HG03460 (cell line): Measurements from ENCODE around the gene MGAT5B.
"Not testable (repeated sequence)": the region's sequence is repeated elsewhere in the genome, so short reads cannot be mapped to it uniquely, and the experiment has no call there.

Experiments used
- ATAC-seq: cut with Tn5 transposase; IDR thresholded peaks from one replicate; pipeline ENCODE4 v1.9.1; 2021; ENCODE audit not compliant: unreplicated experiment

MGAT5B gene

DNA sequence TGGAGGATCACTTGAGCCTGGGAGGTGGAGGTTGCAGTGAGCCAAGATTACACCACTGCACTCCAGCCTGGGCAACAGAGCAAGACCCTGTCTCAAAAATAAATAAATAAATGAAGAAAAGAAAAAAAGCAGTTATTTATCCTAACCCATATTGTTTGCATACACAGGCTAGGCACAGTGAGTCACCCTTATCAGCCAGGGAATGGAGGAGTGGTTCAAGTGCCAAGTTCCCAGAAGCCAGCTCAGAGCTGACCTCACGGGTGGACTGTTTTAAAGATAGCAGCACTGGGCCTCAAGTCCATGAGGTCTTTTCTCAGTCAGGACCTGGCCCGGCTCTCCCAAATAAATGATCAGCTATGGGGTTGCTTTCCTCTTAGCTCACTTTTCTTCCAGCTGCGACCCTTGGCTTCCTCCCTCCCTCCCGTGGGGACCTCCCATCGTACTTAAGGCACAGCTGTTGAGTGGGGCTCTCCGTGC, 22.6 kb upstream of the MGAT5B start:
- ATAC-seq: no peak

DNA sequence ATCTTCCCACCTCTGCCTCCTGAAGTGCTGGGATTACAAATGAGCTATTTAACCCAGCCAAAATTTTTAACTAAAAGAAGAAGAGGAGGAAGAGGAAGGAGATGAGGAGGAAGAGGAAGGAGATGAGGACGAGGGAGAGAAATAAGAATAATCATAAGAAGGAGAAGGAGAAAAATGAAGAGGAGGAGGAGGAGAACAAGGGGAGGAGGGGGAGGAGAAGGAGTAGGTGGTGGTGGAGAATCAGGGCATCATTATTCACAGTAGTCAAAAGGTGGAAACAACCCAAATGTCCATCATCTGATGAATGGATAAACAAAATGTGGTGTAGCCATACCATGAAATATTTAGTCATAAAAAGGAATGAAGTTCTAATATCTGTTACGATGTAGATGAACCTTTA, 21.2 kb upstream of the MGAT5B start:
- no peak for ATAC-seq

DNA sequence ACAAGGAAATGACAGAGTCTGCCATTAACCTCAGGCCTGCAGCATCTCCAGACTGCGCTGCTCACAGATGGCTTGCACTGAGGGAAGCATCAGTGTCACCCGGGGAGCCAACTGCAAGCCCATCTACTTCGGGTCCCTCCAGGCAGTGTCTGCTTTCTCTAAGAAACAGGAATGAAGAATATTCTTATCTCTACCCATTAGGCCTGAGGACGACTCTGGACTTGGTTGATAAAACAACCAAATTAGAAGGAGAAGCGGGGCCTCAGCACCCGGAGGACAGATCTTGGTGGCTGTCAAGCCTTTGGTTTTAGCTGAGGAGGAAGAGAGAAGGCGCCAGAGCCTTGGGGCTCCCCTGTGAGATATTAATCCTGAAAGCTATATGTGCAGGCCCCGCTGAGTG, 19.5 kb upstream of the MGAT5B start:
- ATAC-seq: no peak

DNA sequence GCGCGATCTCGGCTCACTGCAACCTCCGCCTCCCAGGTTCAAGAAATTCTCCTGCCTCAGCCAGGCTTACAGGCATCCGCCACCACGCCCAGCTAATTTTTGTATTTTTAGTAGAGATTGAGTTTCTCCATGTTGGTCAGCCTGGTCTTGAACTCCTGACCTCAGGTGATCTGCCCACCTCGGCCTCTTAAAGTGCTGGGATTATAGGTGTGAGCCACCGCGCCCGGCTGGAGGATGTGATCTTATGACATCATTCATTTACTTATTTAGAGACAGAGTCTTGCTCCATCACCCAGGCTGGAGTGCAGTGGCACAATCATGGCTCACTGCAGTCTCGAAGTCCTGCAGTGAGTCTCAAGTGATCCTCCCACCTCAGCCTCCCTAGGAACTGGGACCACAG, 19.0 kb upstream of the MGAT5B start:
- ATAC-seq: not testable (repeated sequence)

DNA sequence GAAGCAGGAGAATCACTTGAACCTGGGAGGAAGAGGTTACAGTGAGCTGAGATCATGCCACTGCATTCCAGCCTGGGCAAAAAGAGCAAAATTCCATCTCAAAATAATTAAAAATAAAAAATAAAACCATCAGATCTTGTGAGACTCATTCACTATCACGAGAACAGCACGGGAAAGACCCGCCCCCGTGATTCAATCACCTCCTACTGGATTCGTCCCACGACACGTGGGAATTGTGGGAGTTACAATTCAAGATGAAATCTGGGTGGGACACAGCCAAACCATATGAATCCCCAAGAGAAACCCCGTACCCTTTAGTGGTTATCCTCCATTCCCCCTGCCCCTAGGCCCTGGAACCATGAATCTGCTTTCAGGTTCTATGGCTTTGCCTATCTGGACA, 15.4 kb upstream of the MGAT5B start:
- ATAC-seq: no peak

DNA sequence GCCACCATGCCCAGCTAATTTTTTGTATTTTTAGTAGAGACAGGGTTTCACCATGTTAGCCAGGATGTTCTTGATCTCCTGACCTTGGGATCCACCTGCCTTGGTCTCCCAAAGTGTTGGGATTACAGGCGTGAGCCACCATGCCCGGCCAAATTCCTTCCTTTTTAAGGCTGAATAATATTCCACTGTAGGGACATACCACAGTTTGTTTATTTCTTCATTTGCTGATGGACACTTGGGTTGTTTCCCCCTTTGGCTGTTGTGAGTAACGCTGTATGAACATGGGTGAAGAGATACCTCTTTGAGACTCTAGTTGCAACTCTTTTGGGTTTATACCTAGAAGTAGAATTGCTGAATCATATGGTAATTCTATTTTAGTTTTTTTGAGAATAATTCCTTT, 13.1 kb upstream of the MGAT5B start:
- no peak for ATAC-seq

DNA sequence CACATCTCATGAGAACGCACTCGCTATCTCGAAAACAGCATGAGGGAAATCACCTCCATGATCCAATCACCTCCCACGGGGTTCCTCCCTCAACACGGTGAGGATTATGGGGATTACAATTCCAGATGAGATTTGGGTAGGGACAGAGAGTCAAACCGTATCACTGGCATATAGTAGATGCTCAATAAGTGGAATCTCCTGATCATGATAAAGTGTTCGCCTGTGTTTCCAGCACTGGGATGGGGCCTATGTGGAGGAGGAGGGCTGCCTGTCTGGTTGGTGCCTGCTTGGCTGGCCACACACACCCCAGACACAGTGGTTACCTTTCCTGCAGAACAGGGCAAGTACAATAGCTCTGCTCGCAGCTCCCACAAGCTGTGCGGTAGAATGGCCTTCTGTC, 6.1 kb upstream of the MGAT5B start:
- ATAC-seq: no peak

DNA sequence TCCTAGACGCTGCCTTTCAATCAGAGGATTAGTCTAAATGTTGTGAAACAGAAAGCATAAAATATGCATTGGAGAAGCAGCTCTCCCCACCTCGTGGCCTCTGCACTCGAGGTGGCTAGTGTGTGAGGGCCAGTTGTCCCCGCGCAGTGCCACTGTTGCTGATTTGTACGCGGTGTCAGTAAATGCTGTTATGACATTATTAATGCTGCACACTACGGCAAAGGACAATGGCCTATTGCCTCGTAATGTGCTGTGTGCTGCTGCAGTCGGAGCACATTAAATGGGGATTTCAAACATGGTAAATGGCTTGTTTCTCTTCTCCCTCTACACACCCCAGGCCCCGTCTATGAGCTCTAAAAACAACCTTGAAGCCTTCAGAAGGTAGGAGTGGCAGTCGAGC, 5.7 kb upstream of the MGAT5B start:
- ATAC-seq: no peak

DNA sequence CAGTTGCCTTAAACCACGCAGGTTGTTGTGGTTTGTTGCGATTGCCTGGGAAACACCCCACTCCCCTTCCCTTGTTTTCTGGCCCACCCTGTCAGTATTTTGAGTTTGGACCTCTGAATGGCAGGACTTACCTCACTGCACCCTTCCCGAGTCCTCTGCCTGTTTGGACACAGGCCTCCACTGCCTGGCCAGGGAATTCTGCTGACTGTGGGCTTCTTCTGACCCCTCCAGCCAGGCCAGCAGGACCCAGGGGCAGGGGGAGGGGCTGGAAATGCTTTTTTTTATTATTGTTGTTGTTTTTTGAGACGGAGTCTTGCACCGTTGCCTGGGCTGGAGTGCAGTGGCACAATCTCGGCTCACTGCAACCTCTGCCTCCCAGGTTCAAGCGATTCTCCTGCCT, 4.2 kb upstream of the MGAT5B start:
- ATAC-seq: no peak

DNA sequence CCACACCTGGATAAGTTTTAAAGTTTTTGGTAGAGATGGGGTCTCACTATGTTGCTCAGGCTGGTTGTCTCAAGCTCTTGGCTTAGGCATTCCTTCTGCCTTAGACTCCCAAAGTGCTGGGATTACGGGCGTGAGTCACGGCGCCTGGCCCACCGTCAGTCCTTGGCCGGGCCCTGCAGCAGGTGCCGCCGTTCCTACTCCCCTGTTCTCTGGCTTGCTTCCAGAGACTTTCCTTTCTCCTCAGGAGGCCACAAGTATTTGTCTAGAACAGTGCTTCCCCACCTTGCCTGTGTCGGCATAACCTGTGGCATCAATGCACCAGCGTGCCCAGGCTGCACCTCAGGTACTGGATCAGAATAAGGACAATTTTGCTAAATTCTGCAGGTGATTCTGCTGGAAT, 3.0 kb upstream of the MGAT5B start:
- ATAC-seq: no peak

DNA sequence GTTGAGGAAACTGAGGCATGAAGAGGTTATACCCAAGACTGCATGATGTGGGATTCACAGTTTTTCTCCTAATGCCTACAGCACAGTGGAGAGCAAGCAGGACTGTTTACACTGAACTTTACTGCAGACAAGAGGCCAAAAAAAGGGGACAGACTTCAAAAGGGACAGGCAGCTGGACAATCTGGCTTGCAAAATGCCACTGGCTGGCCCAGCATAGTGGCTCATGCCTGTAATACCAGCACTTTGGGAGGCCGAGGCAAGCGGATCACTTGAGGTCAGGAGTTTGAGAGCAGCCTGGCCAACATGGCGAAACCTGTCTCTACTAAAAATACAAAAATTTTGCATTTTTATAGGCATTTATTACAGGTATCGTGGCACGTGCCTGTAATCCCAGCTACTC, 2.0 kb upstream of the MGAT5B start:
- no peak for ATAC-seq

DNA sequence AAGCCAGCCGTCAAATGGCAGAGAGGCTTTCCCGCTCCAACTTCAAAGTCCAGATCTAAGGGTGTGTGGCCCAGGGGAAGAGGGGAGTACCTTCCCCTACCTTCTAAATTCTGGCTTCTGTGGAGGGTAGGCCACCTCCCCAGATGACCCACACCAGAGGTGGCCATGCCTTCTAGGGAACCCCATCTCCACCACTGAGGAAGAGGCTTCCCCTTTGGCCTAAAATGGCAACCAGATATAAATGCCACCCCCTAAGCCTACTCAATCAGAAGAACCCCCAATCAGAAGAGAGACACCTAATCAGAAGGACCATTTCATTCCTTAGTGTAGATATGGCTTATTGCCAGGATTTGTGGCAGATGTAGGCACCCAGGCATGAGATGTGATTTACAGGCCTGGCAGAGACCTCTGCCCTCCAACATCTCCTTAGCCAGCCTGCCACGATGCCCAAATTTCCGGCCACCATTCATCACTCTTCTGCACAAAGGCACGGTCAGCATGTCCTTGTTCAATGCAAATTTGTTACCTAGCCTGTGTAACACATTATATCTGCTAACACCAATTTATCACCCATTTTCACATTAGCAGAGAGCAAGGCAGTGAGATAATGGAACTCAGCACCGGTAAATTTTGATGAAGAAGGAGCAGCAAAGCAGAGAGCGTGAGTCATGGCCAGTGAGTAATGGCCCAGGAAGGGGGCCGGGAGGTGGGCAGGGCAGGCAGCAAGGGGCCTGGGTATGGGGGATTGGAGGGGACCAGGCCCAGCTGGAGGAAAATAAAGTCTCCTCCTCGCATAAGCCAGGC, 1.2 kb upstream of the MGAT5B start:
- no peak for ATAC-seq

DNA sequence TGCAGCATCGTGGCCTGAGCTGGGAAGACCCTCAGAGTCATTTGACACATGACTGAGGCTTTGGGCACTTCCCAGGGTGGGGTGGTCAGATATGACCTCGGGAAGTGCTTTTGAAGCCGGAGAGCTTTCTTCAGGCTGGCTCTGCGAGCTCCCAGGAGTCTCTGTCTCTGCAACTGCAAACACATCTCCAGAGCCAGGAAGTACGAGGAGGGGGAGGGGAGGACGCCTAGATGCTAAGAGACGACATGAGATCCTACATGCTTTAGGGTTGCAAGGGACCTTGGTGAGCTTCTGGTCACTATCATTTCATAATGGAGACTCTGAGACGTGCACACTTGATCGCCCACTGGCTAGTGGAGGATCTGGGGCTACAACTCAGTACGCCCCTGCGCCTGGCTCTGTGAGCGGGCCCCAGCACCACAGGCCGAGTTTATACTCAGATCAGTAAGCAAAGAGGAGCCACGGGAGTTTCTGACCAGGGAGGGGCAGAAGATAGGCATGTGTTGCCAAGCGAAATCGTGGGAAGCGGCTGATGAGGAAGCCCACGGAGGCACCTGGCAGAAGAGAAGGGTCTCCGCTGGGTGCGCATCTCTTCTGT, 527 bp upstream of the MGAT5B start:
- ATAC-seq: no peak

DNA sequence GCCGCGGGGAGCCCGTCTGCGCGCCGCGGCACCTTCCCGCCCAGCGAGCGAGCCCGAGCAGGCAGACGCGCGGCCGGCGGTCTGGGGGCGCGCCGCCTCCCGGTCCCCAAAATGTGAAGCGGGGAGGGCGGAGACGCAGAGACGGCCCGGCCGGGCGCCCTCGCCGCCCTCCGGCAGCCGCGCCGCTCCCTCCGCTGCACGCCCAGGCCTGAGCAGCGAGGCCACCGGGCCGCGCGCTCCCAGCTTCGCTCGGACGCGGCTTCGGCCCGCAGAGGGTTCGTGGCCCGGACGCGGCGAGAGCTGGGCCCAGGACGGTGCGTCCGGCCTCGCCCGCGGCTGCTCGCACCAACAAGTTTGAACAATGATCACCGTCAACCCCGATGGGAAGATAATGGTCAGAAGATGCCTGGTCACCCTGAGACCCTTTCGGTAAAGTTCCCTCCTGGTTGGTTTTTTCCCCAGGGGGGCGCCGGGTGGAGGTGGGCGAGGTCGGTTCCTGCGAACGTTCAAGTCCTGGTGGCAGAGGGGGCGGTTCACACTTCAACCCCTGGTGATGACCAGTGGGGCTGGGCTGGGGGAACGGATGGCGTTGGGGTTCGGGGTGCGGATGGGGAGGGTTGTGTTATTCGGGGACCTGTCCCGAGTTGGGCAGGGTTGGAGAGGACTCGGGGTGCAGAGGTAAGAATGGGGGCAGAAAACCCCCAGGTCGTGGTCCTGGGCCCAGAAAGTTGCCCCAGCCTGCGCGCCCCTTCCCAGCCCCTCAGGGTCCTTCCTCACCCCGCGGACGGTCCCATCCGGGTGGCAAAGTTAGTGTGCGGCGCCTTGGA, 678 bp downstream of the MGAT5B start:
- ATAC-seq: no peak

DNA sequence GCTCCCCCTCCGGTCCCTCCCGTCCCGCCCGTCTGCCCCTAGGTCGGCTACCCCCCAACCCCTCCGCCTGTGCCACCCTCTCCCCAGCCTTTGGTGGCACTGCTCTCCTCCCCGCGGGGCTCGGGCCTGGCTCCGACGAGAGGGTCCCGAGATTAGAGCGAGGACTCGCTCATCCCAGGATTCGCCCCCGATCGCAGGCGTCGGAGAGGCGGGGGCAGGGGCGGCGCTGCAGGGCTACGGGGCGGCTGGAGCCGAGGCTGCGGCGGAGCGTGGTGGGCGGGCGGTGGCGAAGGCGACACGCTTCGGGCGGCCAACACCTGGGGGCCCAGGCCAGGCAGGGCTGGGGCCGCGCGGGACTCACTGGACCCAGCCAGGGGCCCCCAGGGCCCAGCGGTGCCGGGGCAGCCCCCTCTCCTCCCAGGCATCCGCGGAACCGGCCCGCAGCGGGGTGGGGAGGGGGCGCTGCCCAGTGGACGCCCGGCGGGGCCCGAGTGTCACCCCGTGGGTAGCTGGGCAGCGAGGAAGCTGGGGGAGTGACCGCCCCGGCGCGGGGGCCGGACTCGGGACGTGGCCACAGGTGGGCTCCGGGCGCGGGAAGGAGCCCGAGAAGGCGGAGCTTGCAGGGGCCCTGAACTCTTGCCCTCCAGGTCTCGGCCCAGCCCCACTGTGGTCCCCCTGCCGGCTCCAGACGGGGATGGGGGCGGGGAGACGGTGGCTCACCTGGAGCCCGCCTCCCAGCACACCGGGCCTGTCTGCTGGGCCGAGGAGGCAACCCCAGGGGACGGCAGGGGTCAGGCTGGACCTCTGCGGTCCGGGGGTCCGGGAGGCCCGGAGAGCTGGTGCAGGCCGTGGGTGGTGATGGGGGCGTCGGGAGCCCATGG, 1.5 kb downstream of the MGAT5B start:
- no peak for ATAC-seq

DNA sequence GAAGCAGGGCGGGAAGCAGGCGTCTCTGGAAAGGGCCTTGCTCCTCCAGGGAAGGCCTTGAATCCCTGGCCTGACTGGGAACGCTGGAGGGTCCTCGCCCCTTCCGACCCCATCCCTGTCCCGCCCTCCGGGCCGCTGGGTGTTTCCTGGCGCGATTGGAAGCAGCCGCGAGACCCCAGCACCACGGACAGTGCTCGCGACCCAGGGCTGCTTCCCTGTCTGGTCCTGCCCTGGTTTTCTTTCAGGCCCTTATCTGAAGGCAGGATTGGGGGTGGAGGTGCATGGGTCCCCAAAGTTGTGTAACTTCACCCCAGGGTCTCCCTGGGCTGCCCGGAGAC, 2.1 kb downstream of the MGAT5B start:
- ATAC-seq: no peak

DNA sequence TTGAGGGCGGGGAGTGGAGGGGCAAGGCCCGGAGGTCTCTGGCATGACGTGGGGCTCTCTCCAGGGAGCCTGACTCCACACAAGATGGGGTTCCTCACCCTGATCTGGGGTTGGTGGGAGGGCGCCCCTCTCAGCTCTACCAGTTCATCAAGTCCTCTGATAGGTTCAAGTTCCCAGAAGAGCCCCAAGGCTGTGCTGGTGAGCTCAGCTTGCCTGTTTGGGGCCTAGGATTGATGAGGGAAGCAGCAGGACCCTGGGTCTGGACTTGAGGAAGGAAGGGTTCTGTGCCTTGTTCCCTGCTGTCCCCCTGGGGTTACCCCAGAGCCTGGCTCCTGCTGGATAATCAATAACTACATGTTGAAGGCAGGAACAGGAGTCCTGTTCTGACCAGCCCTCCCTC, 3.5 kb downstream of the MGAT5B start:
- no peak for ATAC-seq

DNA sequence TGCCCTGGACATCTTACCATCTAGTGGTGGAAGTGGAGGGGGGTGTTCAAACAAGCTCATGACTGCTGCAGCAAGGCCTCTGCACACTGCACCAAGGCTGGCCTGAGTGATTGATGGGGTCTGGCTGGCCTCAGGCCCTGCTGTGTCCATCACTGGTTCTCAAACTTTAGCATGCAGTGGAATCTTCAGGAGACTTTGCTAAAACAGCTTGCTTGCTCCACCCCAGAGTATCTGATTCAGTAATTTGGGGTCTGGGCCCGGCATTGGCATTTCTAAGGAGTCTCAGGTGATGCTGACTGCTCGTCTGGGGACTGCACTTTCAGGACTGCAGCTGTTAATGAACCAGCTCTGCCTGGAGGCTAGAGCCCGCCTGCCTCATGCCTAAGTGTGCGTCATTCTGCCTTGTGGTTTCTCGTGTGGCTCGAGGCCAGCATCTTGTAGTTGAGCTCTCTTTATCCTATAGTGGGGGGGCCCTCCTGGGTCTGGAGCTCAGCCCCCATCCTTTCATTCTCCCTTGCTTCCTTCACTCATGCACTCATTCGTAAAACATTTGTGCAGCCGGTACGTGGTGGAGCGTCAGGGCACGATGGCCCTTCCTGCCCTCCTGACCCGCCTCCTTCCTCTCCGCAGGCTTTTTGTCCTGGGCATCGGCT, 4.1 kb downstream of the MGAT5B start:
- no peak for ATAC-seq

DNA sequence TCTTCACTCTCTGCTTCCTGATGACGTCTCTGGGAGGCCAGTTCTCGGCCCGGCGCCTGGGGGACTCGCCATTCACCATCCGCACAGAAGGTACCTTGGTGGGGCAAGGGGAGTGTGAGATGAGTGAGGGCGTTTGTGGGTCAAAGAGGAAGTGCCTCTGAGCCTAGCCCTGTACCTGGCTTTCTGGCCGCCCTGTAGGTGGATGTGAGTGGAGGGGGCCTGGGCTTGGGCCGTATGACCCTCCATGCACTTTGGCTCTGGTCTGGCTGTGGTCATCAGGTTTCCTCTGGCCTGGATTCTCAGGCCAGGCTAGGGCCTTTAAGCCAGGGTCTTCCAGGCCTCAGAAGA, 4.6 kb downstream of the MGAT5B start:
- no peak for ATAC-seq

DNA sequence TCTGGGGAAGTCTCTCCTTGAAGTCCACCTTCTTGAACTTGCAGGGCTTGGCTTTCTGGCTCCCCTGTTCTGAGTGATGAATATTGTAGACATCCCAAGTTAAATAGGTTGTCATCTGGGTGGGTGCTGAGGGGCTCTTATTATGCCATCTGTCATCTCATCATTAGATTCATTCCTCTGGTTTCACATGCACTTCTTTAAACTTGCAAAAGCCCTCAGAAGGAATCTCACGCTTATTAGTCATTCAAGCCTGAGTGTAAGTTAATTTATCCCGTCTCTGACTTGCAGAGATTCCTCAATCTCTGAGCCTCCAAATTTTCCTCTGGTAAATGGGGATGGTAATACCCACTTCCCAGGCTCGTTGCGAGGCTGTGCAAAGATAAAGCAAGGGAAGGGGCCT, 5.7 kb downstream of the MGAT5B start:
- no peak for ATAC-seq

DNA sequence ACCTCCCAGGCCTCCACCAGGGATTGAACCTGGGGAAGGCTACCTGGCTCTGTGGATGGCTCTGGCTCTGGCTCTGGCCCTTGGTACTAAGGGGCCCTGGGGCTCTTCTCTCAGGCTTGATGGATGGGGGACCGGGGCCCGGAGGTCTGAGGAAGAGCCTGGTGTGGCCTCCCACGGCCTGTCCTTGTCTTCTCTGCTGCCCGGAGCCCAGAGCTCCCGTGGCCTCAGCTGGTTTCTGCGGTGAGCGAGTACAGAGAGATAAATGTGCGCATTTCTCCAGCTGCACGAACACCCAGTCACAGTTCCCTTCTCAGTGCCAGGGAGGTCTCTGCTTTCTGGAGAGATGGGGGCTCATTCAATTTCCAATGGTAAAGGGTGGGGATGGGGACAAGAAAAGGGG, 9.2 kb downstream of the MGAT5B start:
- no peak for ATAC-seq
